HG03565 (cell line): ENCODE results near the gene CDH23.
A peak's percentile ranks its signal among the peaks of the same experiment; 100 is the strongest.

Experiments
- ATAC-seq: cut with Tn5 transposase; IDR thresholded peaks from one replicate; pipeline ENCODE4 v1.9.1; 2021; ENCODE audit warnings: mild to moderate bottlenecking, moderate library complexity; ENCODE audit not compliant: unreplicated experiment

Gene CDH23

DNA sequence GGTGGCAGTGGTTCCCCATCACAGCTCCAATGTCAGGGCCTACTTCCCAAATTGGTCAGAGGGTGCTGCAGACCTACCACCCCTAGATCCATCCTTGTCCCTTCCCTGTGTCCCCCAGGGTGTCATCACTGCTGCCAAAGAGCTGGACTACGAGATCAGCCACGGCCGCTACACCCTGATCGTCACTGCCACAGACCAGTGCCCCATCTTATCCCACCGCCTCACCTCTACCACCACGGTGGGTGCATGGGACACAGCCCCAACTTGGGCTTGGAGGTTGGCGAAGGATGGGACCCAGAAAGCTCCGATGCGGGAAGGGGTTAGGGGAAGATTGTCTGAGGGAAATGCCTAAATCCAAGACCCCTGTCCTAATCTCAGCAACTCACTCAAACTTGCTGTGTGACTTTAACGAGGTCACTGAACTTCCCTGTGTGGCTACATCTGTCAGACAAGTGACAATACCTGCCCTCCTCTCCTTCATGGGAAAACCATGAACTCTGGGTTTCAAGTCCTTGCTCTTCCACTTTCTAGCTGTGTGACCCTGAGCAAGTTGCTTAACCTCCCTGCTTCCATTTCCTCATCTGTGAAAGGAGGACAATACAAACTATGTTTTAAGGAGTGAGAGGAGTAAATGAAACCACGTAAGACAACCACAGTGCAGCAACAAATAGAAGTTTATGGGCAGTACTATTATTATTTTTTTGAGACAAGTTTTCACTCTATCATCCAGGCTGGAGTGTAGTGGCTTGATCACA lies 381.5 kb downstream of the CDH23 start:
- no peak for ATAC-seq

DNA sequence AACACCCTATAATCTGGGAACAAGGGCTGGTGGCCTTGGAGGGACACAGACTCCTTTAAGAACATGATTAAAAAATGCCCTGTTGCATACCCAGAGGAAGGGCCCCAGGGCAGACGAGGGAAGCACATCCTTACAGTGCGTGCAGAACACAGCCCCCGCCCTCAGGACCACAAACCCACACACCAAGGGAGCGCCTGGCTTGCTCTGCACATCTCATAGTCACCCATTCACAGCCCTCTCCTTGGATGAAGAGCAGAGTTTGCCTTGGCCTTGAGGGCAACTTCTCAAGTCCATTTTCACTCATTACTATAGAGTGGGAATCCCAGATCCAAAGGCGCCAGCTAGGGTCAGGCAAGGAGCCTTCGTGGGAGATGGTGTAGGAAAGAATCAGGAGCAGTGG lies 382.9 kb downstream of the CDH23 start:
- no peak for ATAC-seq

DNA sequence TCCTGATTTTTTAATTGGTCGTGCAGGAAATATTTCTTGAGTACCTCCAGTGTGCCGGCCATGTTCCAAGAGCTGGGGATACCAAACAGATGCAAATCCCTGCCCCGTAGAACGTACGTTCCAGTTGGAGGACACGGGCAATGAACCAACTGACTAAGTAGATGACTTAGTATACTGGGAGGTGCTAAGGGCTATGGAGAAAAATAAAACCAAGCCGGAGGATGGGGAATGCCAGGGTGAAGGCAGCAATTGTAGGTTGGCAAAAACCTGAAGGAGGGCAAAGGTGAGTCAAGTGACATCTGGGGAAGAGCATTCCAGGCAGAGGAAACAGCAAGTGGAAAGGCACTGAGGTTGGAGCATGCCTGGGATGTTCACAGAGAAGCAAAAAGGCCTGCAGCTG lies 383.4 kb downstream of the CDH23 start:
- ATAC-seq = no peak

DNA sequence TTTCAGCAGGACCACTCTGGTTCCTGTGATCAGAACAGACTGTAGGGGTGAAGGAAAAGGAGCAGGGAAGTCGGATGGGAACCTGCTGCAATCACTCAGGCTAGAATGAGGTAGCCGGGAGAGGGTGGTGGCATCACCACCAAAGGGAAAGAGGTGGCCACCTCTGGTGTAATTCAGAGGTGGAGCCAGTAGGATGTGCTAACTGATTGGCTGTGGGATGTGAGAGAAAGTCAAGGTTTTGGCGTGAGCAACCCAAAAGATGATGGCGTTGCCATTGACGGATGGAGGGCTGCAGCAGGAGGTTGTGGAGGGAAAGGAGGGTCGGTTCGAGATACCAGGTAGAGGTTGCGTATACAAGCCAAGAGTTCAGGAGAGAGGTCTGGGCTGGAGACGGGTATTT lies 384.0 kb downstream of the CDH23 start:
- ATAC-seq = no peak

DNA sequence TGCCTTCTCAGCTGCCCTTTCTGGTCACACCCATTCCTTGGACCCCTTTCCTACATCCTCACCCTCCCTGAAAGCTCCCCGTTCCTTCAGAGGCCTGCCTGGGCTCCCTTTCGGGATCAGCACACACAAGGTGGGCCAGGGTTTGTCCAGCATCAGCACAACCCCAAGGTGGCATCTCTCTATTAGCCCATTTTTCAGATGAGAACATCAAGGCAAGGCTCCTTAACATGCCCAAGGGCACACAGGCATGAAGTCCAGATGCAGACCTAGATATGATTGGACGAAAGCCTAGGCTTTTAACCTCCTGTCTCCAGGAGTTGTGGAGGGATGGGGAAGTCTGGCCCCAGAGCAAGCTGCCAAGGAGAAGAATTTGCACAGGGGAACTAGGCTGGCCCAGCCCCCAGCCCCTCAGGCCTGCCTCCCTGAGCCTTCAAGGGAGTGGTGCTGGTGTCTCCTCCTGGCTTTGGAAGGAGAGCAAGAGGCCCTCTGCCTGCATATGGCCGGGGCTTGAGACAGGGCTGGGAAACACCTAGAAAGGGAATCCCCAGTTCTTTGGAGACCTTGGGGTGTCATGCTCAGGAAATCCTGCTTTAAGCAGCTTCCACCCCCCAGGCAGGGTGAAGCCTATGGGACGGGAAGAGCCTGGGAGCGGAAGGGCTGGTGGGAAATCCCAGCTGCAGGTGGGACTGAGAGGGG lies 385.6 kb downstream of the CDH23 start:
- ATAC-seq = no peak

DNA sequence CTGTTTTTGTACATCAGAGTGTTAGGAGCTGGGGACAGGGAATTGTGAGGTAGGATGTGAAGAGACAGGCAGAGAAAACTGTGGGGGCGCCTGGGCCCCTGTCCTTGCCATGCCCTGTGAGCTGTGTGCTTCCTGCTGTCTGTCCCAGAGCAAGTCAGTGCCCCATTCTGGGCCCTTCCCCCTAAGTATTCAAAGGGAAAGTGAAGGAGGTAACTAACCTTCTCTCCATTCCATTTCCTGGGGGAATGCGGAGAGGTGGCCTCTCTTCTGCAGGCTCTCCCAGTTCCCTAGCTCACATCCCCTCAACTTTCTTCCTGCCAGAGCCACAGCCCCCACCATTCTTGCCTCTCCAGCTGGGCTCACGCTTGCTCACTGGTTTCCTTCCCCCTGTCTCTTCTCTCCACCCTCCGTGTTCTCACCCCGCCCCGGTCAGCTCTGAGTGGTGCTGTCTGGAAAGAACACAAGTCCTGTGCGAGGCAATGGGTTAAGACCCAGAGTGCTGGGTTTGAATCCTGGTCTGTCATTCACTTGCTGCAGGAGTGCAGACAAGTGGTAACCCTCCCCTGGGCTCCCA lies 386.3 kb downstream of the CDH23 start:
- no peak for ATAC-seq

DNA sequence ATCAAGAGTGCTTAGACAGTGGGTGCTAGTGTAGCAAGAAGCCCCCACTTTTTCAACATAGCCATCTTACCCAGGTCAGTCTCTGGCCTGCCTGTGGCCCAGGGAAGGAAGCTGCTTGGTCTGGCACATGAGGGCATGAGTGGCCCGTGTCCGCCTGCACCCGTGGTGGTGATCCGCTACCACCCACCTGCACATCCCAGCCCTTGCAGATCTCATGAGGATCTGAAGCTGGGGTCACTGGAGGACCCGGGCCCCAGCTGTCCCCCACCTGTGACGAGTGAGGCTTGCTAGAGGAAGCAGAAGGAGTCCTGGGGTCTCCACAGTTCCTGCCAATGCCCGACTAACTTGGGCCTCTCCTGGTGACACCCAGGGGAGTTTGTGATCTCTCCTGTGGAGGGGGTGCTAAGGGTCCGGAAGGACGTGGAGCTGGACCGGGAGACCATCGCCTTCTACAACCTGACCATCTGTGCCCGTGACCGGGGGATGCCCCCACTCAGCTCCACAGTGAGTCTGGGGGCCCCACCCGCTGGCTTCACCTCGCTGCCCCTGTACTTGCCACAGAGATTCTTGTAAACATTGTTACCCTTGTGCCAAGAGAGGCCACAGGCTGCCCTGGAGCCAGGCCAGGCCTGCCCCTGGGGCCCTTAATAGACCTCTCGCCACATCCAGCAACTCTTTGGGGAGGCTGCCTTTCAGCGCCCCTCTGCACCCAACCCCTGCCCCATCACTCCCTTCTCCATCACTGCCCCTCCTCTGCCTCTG lies 387.4 kb downstream of the CDH23 start:
- no peak for ATAC-seq

DNA sequence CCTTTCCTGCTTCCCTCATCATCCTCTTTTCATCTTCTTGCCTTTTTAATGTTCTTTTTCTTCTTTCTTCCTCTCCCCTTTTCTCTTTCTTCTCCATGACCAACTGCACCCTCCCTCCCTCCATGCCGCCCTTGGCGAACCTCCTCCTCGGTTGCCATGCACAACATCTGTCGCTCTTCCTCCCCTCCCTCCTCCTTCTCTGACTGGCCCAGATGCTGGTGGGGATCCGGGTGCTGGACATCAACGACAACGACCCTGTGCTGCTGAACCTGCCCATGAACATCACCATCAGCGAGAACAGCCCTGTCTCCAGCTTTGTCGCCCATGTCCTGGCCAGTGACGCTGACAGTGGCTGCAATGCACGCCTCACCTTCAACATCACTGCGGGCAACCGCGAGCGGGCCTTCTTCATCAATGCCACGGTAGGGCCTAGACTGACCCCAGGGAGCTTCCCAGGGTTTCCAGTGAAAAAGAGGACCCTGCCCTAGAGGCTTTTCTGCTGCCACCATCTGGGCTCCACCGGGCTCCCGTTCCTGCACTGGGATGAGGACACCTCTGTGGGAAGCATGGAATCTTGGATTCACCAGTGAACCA lies 388.1 kb downstream of the CDH23 start:
- ATAC-seq = no peak

DNA sequence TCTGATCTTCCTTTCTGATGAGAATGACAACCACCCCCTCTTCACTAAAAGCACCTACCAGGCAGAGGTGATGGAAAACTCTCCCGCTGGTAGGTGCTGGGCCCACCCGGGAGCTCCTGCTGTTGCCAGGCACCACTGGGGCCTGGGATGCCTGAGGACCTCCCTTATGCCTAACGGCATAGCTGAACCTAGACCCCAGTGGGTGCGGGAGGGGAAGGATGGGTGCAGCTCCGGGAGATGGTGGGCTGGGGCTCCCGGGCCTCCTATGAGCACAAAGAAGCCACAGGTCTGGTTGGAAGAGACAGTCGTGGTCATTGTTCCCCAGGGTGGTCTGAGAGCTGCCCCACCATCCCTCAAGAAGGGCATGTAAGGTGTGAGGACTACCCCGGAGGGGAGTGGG lies 392.2 kb downstream of the CDH23 start:
- ATAC-seq = no peak

DNA sequence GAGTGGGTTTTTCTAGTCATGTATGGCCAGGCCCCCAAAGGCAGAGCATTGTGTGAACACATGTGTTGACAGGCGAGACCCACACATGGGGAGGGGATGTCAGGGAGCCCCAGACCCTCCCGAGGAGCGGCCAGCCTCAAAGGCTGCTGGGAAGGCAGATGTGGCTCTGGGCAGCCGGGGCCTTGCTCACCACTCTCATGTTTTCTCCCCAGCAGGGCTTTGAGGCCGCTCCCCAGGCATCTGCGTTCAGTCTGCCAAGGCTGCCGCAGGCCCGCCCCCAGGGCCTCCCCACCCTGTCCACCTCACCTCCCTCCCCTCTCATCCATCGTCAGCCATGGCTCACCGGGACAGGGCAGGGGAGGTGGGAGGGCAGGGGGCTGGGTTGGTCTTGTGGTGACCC lies 393.2 kb downstream of the CDH23 start:
- no peak for ATAC-seq

DNA sequence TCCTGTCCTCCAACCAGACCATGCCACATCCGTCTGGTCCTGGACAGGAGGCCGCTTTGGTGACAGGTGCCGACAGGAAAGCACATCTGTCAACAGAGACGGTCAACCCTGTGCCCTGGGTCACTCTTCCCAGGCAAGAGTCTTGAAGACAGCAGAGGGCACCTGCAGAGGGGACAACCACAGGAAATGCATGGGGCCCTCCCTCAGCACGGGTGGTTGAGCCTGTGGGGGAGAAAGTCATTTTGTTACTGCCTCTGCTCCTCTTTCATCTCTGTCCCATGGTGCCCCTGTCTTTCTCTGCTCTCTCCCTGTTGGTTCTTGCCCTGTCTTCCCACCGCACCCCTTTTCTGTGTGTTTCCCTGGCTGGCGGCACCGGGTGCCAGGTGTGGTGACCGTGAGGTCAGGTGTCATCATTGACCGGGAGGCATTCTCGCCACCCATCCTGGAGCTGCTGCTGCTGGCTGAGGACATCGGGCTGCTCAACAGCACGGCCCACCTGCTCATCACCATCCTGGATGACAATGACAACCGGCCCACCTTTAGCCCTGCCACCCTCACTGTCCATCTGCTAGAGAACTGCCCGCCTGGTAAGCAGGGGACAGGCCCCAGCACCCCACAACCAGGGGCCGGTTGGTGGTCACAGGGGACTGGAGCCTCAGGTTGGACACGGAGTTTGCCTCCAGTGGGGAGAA lies 394.2 kb downstream of the CDH23 start:
- no peak for ATAC-seq

DNA sequence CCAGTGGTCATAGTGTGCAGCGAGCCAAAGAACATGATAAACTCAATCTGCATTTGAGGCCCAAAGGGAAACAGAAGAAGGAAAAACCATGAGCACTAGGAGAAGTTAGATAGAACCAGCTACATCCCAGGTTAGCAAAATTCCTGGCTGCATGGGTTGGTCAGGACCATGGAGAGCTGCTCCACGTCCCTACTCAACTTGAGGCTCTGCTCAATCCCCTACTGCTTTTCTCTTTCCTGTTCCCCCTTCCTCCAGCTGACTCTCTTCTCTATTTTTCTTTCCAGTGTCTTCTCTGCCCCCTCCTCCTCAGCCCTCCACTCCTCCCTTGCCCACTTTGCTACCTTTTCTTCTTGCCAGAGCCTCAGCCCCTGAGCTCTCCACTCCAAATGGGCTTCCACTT lies 398.5 kb downstream of the CDH23 start:
- no peak for ATAC-seq

DNA sequence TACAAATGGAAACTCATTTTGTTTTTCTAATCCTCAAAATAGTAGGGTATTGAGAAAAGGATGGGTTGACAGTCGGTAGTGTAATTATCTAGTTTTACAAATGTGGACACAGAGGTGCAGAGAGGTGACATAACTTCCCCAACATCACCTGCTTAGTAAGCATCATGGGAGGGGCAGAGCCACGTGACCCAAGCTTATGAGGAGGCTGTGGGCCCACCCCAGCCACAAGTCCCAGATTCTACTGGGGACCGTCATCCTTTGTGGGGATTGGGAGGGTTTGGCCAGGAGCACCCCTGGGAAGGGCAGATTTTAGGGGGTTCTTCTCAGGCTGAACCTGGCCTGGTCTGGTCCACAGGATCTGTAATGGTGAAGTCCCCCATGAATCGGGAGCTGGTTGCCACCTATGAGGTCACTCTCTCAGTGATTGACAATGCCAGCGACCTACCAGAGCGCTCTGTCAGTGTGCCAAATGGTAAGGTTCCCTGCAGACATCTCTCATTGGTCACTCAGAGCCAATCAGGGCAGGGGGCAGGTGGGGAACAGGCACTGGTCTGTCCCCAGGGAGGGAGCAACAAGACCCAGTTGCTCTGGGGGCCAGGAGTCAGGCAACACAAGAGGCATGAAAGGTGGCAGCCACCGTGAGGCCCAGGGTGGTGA lies 400.2 kb downstream of the CDH23 start:
- ATAC-seq = no peak

DNA sequence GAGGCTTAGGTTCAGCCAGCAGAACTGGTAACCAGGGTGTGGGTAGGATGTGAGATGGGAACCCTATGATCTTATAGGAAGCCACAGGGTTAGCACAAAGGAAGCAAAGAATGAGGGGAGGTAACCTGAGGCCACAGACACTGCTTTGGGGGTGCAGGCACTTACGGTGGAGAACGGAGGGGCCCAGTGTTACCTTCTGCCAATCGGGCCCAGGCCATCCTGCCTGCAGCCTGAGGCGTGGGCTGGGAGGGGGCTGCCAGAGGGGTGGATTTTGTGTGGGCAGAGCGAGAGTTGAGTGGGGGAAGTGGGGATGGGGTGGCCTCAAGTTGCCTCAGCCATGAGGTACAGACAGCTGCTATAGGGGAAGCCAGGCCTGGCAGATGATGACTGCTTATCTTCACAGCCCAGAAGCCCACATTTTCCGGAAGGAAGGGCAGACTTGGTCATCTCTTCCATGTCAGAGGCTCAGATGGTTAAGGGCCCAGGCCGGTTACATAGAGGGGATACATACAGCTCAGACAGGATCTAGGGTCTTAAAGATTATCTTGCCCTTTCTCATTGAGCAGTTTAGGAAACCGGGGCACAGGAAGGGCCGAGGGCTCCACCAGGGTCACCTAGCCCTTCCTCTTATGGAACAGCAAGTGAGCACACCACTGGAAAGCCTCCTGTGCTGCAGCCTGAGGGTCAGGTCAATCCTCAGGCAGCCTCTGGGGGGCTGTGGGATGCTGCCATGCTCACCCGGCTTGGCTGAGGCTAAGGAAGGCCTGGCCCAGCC lies 401.0 kb downstream of the CDH23 start:
- no peak for ATAC-seq

DNA sequence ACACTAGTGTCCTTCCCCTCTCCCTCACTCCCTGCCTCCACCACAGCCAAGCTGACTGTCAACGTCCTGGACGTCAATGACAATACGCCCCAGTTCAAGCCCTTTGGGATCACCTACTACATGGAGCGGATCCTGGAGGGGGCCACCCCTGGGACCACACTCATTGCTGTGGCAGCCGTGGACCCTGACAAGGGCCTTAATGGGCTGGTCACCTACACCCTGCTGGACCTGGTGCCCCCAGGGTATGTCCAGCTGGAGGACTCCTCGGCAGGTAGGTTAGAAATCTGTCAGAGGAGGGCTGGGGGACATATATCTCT lies 401.5 kb downstream of the CDH23 start:
- ATAC-seq = no peak

DNA sequence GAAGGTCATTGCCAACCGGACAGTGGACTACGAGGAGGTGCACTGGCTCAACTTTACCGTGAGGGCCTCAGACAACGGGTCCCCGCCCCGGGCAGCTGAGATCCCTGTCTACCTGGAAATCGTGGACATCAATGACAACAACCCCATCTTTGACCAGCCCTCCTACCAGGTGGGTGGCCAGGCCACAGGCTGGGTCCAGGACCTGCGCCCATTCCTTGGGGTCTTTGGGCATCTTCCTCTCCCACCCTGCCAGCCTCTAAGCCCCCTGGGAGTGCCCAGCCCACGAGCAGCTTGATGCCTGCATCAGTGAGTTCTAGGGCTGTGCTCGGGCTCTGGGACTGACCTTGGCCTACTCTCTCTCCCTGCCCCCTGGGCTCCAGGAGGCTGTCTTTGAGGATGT lies 402.4 kb downstream of the CDH23 start:
- ATAC-seq = no peak

DNA sequence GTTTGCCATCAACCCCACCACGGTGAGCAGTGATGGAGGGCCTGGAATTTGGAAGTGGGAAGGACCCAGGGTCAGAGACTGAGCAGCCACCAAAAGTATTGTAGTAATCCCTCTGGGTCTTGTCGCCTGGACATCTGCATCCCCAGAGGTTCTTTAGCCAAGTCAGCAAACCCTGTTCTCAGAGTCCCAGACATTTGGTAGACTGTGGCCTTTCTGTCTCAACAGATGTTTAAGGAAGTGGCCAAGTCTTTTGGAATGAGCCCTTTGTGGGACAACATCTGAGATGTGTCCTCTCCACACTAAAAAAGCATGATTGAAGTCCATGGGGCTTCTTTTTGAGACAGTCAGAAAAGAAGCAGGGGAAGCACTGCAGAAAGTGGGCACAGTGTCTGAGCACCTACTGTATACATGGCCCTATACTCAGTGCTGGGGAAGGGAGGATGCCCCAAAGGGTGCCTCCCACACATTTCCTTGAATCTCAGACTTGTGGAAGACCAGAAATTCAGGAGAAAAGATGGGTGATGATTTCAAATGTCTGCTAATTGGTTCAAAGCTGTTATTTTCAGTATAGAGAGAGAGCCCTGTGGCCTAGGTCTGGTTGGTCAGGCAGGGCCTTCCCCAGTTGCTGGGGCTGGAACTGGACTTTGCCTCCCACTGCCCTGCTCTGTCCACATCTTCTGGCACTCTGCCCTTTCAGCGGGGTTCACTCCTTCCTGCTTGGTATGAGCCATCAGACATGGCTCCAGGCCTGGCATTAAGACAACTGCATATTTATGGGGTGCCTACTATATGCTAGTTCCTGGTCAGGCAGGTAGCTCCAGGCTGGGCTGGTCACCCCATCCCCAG lies 403.1 kb downstream of the CDH23 start:
- no peak for ATAC-seq

DNA sequence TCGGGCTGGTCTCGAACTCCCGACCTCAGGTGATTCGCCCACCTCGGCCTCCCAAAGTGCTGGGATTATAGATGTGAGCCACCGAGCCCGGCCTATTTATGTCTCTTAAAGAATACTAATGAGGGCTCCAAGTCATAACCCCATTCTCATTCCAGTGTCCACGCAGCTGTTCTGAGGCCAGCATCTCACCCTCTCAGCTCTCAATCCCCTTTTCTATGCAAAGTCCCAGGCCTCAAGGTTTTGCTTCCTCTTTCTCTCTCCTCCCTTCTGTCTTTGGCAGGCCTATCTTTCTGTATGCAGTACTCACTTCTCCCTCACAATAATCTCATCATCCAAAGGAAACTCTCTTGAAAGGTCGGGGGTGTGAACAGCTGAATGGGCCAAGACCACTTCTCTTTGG lies 404.6 kb downstream of the CDH23 start:
- ATAC-seq = peak; percentile 64

DNA sequence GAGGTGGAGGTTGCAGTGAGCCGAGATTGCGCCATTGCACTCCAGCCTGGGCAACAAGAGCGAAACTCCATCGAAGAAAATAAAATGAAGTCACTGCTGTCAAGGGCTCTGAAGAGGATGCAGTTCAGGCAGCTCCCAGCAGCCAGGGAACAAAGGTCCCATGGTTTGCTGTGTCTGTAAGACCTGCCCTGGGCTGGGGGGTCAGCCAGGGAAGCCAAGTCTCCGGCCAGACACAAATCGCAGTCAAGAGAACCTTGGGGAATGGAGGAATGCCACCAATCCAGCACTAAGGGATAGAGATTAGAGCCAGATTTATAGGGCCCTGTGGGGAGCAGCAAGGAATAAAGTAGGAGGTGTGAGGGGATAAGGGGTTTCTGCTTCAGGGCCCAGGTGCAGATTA lies 405.5 kb downstream of the CDH23 start:
- ATAC-seq = no peak
